D721Med (cell line): ENCODE results near the gene HTR2A.

Experiments
- DNase-seq: peaks from one replicate; pipeline ENCODE4 v3.0.0; 2011; ENCODE audit warnings: low spot score; ENCODE audit not compliant: insufficient read length
- FAIRE-seq: peaks from 2 replicates; lab custom pipeline; 2011; peaks lifted over from hg19 to GRCh38; lab: Jason Lieb, UNC
- TF ChIP-seq, protein P1 (sequence below): IDR thresholded peaks from 2 replicates; pipeline ENCODE4 v1.5.1; 2012; ENCODE audit warnings: mild to moderate bottlenecking, control low read depth; ENCODE audit not compliant: insufficient read depth; ENCODE audit errors: missing control alignments

HTR2A gene

DNA sequence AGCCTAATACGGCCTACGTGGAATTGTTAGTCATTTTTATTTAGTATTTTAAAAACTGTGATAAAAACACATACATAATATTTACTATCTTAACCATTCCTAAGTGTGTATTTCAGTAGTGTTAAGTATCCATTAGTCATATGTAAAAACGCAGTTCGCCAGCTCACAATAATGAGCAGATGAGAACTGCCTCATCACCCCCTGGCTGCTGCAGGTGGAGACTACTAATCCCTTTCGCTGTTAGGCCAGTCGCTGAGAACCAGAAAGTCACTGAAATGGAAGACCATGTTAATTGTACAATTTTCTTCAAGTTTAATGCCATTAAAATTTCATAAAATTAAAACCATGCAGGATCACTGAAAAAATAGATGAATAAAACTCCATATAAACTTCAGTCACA, 101.5 kb downstream of the HTR2A start:
- no peak for DNase-seq
- TF ChIP-seq, protein P1, sequence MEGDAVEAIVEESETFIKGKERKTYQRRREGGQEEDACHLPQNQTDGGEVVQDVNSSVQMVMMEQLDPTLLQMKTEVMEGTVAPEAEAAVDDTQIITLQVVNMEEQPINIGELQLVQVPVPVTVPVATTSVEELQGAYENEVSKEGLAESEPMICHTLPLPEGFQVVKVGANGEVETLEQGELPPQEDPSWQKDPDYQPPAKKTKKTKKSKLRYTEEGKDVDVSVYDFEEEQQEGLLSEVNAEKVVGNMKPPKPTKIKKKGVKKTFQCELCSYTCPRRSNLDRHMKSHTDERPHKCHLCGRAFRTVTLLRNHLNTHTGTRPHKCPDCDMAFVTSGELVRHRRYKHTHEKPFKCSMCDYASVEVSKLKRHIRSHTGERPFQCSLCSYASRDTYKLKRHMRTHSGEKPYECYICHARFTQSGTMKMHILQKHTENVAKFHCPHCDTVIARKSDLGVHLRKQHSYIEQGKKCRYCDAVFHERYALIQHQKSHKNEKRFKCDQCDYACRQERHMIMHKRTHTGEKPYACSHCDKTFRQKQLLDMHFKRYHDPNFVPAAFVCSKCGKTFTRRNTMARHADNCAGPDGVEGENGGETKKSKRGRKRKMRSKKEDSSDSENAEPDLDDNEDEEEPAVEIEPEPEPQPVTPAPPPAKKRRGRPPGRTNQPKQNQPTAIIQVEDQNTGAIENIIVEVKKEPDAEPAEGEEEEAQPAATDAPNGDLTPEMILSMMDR = peak; percentile 27
- FAIRE-seq = no peak

DNA sequence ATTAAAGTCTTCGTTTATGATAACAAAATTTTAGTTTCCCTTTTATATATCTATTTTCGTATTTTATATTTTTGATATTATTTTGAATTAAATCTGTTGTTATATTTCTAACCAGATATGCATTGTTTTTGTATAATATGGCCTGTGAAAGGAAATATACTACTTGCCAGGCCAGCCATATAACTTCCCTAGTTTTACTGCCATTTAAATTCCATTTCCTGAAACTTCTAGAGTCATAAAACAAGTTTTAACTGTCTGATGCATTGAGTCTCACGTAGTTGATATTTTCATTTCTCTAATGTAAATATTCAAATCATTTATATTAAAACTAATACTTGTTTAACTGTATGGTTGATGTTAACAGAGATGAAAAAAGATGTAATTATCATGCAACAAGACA, 113.3 kb downstream of the HTR2A start:
- FAIRE-seq = no peak
- DNase-seq = no peak
- TF ChIP-seq, protein P1 = no peak

DNA sequence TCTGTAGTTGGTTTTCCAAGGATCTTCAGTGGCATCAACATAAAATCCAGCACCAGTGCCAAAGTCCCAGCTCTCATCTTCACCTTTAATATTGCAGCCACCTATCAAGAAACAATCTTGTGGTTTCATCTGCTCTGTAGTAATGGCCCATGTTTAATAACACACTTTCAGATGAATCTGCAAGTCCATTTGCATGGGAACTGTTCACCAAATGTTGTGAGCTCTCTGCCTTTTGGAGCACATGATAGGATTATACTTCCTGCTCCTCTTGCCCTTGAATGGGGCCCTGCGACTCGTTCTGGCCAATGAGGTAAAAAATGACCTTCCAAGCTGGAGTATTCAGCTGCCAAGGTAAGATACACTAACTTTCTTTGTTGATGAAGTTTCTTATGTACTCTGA, 114.2 kb downstream of the HTR2A start:
- TF ChIP-seq, protein P1 = no peak
- no peak for DNase-seq
- FAIRE-seq = no peak

DNA sequence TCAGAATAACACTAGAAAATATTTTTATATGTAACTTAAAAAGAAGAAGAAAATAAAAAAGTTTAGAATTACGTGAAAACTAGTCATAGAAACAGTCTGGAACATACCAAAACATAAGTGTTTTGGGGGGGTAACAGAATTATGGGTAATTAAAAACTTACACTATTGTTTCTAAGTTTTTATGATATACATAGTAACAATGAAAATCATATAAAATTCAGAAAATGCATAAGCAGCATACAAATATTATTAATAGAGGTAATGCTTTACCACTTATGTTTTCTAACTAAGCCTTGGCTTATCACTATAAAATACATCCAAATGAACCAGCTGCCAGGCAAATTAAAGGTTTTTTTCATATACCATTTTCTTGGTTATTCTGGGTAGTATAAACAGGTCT, 114.8 kb downstream of the HTR2A start:
- FAIRE-seq = no peak
- TF ChIP-seq, protein P1 = no peak
- DNase-seq = no peak
